Measurements from ENCODE around the gene OR2C3.
"Not testable (repeated sequence)": the region's sequence is repeated elsewhere in the genome, so short reads cannot be mapped to it uniquely, and the experiment has no call there.

Gene OR2C3

GRCh38 chr1:247536340-247536739 lies at the start of gene OR2C3:
OR2C3 (minus strand) TSS chr1:247536440; CDS start chr1:247532511, 3,929 bp downstream.
- DNase-seq (ENCODE audit: low spot score), result no peak

DNA sequence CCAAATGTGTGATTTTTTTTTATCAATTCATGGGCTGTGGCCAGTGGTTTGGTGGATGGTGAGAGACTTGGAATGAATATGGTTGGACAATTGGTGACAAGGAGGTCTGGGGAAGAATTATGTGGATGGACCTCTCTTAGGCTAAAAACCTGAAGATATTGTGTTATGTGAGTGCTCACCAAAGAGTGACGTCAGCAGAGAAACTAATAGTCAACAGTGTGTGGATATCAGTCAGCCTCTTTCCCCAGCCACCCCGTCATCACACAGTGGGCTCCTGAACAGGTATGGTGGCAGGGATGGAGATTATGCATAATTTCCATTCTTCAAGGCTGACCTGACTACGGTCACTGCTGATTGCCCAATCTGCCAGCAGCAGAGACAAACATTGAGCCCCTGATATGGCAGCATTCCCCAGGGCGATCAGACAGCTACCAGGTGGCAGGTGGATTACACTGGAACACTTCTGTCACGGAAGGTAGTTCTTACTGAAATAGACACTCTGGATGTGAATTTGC lies 42.8 kb upstream of the OR2C3 start:
- DNase-seq (ENCODE audit: low spot score), result no peak

- peak; percentile 33 for DNase-seq (ENCODE audit: low spot score)
Observed at GRCh38 chr1:247576514-247576913, 40.3 kb upstream of the OR2C3 start.

DNA sequence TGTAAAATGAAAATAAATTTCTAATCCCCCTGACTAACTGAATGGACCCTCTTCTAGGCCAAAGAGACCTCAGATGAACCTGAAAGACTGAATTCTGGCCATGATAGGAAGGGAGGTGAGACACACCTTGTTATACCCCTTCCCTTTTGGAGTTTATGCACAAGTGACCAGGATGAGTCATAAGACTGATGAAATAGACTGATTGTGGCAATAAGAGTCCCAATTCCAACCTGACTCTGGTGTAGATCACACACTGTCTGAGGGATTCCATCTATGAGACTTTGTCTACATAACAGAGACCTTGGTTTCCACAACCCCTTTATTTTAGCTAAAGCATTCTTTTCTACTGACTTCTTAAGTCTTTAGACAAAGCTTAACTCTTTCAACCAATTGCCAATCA lies 38.4 kb upstream of the OR2C3 start:
- DNase-seq (ENCODE audit: low spot score), result no peak

GRCh38 chr1:247574236-247574635 lies 38.0 kb upstream of the OR2C3 start:
- DNase-seq (ENCODE audit: low spot score), result no peak

DNA sequence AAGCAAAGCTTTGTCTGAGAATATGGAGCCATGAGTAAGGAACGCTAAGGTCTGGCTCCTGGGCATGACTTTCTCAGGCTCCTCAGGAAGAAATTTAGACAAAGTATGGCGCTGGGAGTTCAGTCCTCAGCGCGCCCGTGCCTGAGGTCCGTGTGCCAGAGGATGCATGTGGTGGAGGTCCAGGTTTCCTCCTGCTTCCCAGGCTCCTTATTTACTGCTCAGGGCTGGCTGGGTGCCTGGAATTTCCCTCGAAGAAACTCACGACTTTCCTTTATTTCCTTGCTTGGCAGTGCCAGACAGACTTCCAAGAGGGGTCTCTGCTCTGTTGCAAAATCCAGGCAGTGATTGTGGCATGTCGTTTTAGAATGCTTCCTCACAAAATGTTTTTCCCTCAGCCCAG lies 26.0 kb upstream of the OR2C3 start:
- DNase-seq (ENCODE audit: low spot score), result no peak

GRCh38 chr1:247561711-247562110 lies 25.5 kb upstream of the OR2C3 start:
- no peak for DNase-seq (ENCODE audit: low spot score)

- DNase-seq (ENCODE audit: low spot score), result no peak
Observed at GRCh38 chr1:247557926-247558674, 21.9 kb upstream of the OR2C3 start.

- no peak for DNase-seq (ENCODE audit: low spot score)
Observed at GRCh38 chr1:247552231-247552630, 16.0 kb upstream of the OR2C3 start.

DNA sequence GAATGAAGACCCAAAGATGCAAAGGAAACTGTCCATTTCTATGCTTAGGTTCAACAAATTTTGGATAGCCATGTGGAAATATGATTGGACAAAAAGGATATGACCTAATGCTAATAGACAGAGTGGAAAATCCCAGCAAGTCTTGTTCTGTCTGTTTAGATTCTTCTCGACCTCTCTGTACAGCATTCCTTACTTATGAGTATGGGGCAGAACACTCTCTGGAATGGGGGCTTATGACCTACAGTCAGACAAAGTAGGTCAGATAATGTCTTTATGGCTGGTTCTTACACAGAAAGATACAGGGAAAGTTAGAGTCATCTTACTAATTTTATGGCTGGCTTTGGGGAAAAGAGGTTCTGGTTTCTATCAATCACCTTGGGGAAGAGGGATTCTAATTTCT lies 15.5 kb upstream of the OR2C3 start:
- no peak for DNase-seq (ENCODE audit: low spot score)

- no peak for DNase-seq (ENCODE audit: low spot score)
Observed at GRCh38 chr1:247548769-247549182, 12.5 kb upstream of the OR2C3 start, which contains the start of gene GCSAML. GCSAML (plus strand) TSS chr1:247549134; CDS start chr1:247549192, 58 bp downstream.

GRCh38 chr1:247548092-247548491 lies 11.9 kb upstream of the OR2C3 start:
- peak; percentile 28 for DNase-seq (ENCODE audit: low spot score)

DNA sequence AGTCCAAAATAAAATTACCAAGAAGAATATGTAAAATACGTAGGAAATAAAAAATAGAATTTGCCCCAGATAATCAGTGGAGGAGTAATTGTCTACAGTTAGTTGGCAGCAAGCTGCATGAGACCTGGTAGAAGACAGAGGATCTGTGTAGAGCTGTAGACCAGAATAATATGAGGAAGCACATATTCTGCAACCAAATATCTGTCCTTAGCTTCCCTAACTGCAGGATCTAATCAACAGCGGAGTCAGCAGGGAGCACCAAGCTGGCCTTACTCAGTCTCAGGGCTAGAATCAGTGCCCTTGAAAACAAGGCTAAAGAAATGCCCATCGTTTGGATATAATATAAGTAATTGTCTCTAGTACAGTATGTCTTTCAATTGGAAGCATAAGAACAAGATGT lies 6.6 kb upstream of the OR2C3 start:
- no peak for DNase-seq (ENCODE audit: low spot score)

- no peak for DNase-seq (ENCODE audit: low spot score)
Observed at GRCh38 chr1:247540581-247540980, 4.3 kb upstream of the OR2C3 start.

DNA sequence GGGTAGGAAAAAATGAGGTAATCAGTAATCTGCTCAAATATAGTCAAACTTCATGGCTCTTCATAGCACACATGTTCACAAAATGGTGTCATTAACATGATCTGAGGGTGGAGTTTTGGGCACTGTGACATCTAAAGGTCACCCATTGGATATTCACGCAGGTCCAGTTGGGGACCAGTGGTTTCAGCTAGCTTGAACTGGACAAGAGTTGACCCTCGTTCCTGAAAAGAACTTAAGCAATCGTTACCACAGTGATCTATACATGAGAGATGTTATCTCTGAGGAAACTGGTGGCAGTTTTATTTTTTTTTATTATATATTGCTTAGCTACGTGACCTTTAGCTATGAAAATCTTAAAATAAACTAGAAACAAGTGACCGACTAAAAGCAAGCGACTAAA lies 3.0 kb upstream of the OR2C3 start:
- no peak for DNase-seq (ENCODE audit: low spot score)

GRCh38 chr1:247538561-247538960 lies 2.3 kb upstream of the OR2C3 start:
- DNase-seq (ENCODE audit: low spot score), result no peak

DNA sequence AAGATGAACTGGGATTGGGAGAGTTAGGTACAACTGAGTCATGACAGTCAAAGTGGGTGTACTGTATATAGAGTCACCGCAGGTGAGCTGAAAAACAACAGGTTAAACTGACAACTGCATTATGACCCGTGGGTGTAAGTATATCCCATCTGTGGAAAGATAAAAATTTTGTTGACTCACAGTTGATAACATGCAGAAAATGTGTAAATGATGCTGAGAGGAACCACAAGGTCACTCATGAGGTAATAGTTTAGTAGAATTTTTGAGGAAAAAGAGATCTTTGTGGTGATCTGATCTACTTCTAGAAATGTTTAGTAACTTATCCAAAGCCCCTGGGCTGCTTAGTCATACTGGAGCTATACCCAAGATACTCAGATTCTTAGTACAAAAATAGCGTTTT lies 838 bp downstream of the OR2C3 start:
- DNase-seq (ENCODE audit: low spot score), result no peak

- DNase-seq (ENCODE audit: low spot score), result no peak
Observed at GRCh38 chr1:247531937-247532336, 4.3 kb downstream of the OR2C3 start.

DNA sequence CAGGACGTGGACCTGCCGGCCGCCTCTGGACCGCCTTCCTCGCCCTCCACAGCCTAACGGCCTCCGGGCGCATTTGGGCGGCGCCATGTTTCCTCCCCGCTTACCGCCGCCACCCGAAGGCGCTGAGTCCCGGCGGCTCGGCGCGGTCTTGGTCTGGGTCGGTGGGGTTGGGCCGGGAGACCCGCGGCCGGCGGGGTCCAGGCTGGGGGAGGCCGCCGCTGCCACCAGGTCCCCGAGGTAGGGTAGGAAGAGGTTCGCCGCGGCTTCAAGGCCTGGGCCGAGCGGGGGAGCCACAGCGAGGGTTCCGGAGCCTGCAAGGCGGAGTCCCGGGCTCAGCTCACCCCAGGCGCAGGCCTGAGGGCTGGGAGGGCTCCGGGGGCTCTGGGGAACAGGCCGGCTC lies 5.5 kb downstream of the OR2C3 start:
- no peak for DNase-seq (ENCODE audit: low spot score)

- DNase-seq (ENCODE audit: low spot score), result no peak
Observed at GRCh38 chr1:247529771-247530355, 6.4 kb downstream of the OR2C3 start.

- DNase-seq (ENCODE audit: low spot score), result no peak
Observed at GRCh38 chr1:247528812-247529474, 7.3 kb downstream of the OR2C3 start.

DNA sequence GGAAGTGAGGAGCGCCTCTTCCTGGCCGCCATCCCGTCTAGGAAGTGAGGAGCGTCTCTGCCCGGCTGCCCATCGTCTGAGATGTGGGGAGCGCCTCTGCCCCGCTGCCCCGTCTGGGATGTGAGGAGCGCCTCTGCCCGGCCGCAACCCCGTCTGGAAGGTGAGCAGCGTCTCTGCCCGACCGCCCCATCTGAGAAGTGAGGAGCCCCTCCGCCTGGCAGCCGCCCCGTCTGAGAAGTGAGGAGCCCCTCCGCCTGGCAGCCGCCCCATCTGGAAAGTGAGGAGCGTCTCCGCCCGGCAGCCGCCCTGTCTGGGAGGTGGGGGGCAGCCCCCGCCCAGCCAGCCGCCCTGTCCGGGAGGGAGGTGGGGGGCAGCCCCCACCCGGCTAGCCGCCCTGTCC lies 14.4 kb downstream of the OR2C3 start:
- DNase-seq (ENCODE audit: low spot score), result not testable (repeated sequence)

GRCh38 chr1:247518613-247518891 lies 17.7 kb downstream of the OR2C3 start:
- no peak for DNase-seq (ENCODE audit: low spot score)

All from hematopoietic multipotent progenitor cell treated with erythropoietin and hydrocortisone succinate and interleukin-3 and kit ligand, for 15 days (in vitro differentiated cells).